Neuronal stem cell (in vitro differentiated cells): ENCODE results near the gene PATL1.
A peak's percentile ranks its signal among the peaks of the same experiment; 100 is the strongest.
"Not testable (repeated sequence)": the region's sequence is repeated elsewhere in the genome, so short reads cannot be mapped to it uniquely, and the experiment has no call there.

Experiments
- DNase-seq: peaks from one replicate; pipeline ENCODE4 v3.0.0-alpha.2; 2013; ENCODE audit warnings: low spot score
- H2AFZ ChIP-seq: one replicate; pipeline ENCODE4 v1.6.1; 2013; ENCODE audit warnings: mild to moderate bottlenecking, low read length, inconsistent platforms
- H2AK5ac ChIP-seq: 2 replicates; pipeline ENCODE4 v1.6.1; 2013; ENCODE audit warnings: low read depth, mild to moderate bottlenecking, inconsistent platforms, low read length, moderate library complexity, mixed read lengths
- H2BK120ac ChIP-seq: 2 replicates; pipeline ENCODE4 v1.6.1; 2013; ENCODE audit warnings: low read depth, mild to moderate bottlenecking, inconsistent platforms, low read length, moderate library complexity, mixed read lengths
- H2BK12ac ChIP-seq: one replicate; pipeline ENCODE4 v1.6.1; 2013; ENCODE audit warnings: low read length, inconsistent platforms
- H2BK15ac ChIP-seq: 2 replicates; pipeline ENCODE4 v1.6.1; 2013; ENCODE audit warnings: mild to moderate bottlenecking, low read length, inconsistent platforms, mixed read lengths
- H2BK5ac ChIP-seq: one replicate; pipeline ENCODE4 v1.6.1; 2013; ENCODE audit warnings: inconsistent platforms, mild to moderate bottlenecking, low read length, moderate library complexity
- H3K14ac ChIP-seq: one replicate; pipeline ENCODE4 v1.6.1; 2013; ENCODE audit warnings: low read length, inconsistent platforms
- H3K18ac ChIP-seq: 2 replicates; pipeline ENCODE4 v1.6.1; 2013; ENCODE audit warnings: low read length, inconsistent platforms
- H3K23ac ChIP-seq: 2 replicates; pipeline ENCODE4 v1.6.1; 2013; ENCODE audit warnings: low read depth, mild to moderate bottlenecking, mixed read lengths, low read length, inconsistent platforms; ENCODE audit not compliant: poor library complexity
- H3K27ac ChIP-seq: replicated peaks from 3 replicates; pipeline ENCODE4 v1.5.1; 2013; ENCODE audit warnings: low read length, inconsistent platforms
- H3K27me3 ChIP-seq, 3 experiments: 2 replicates each; pipeline ENCODE4 v1.6.1; 2013; ENCODE audit warnings: low read length in 3 of 3, mild to moderate bottlenecking in 2 of 3, inconsistent platforms in 1 of 3, low read depth in 1 of 3, mixed read lengths in 1 of 3, moderate library complexity in 1 of 3; ENCODE audit not compliant: control insufficient read depth in 3 of 3, insufficient read depth in 3 of 3
- H3K36me3 ChIP-seq, 2 donors: replicated peaks in 1 of 2; 2 replicates each; pipeline ENCODE4 v1.6.1; 2013; ENCODE audit warnings: low read length in 2 of 2; ENCODE audit not compliant: control insufficient read depth in 2 of 2, insufficient read depth in 2 of 2
- H3K4ac ChIP-seq: 2 replicates; pipeline ENCODE4 v1.6.1; 2013; ENCODE audit warnings: inconsistent platforms, mild to moderate bottlenecking, low read length, moderate library complexity
- H3K4me1 ChIP-seq, 2 donors: 1 replicate in 1 of 2; 2 replicates in 1 of 2; pipeline ENCODE4 v1.6.1; 2013; ENCODE audit warnings: low read length in 2 of 2, low read depth in 1 of 2; ENCODE audit not compliant: control insufficient read depth in 2 of 2, insufficient read depth in 1 of 2
- H3K4me2 ChIP-seq: one replicate; pipeline ENCODE4 v1.6.1; 2013; ENCODE audit warnings: mild to moderate bottlenecking, low read length, inconsistent platforms; ENCODE audit not compliant: insufficient read depth, poor library complexity, severe bottlenecking
- H3K4me3 ChIP-seq, 2 donors: 2 replicates each; pipeline ENCODE4 v1.5.1; 2013; ENCODE audit warnings: low read length in 2 of 2, mild to moderate bottlenecking in 2 of 2, inconsistent platforms in 1 of 2, moderate library complexity in 1 of 2
- H3K79me1 ChIP-seq: one replicate; pipeline ENCODE4 v1.6.1; 2013; ENCODE audit warnings: low read depth, mild to moderate bottlenecking, inconsistent platforms, low read length, moderate library complexity
- H3K9ac ChIP-seq: one replicate; pipeline ENCODE4 v1.6.1; 2013; ENCODE audit warnings: mild to moderate bottlenecking, low read depth, low read length, inconsistent platforms; ENCODE audit not compliant: poor library complexity
- H3K9me3 ChIP-seq, 2 donors: replicated peaks in 1 of 2; 2 replicates each; pipeline versions ENCODE3 to v1.6.1; 2013; ENCODE audit warnings: low read length in 2 of 2, mild to moderate bottlenecking in 2 of 2, inconsistent platforms in 1 of 2, low read depth in 1 of 2, mixed read lengths in 1 of 2, moderate library complexity in 1 of 2; ENCODE audit not compliant: control insufficient read depth in 2 of 2, insufficient read depth in 1 of 2
- H4K8ac ChIP-seq: one replicate; pipeline ENCODE4 v1.6.1; 2013; ENCODE audit warnings: low read depth, mild to moderate bottlenecking, inconsistent platforms, low read length, moderate library complexity
- H4K91ac ChIP-seq: one replicate; pipeline ENCODE4 v1.6.1; 2013; ENCODE audit warnings: low read length, low read depth, mild to moderate bottlenecking, inconsistent platforms; ENCODE audit not compliant: poor library complexity
- WGBS, 2 donors: extraction: QIAGEN DNeasy Blood & Tissue Kit; methylation state at CpG; one replicate each; pipeline ENCODE4 v1.1.7; 2013; ENCODE audit warnings: missing lambda C conversion rate in 2 of 2, mixed read lengths in 1 of 2; ENCODE audit not compliant: insufficient read length in 2 of 2, insufficient replicate concordance in 1 of 2; ENCODE audit errors: extremely low coverage in 2 of 2; 5-methylcytosine and 5-hydroxymethylcytosine counted together

Gene PATL1

GRCh38 chr11:59692915-59693314 lies 24.1 kb upstream of the PATL1 start:
- no peak overlapping the region for H3K23ac ChIP-seq

GRCh38 chr11:59691156-59691555 lies 22.3 kb upstream of the PATL1 start:
- no peaks in the 10 kb centered on the region for H3K79me1 ChIP-seq
- no peak overlapping the region for H4K8ac ChIP-seq
- H2BK120ac ChIP-seq, result no peak overlapping the region
- H3K23ac ChIP-seq, result no peak overlapping the region
- H3K4me3 ChIP-seq, result no peak overlapping the region
- no peak overlapping the region for H3K9ac ChIP-seq
- no peak overlapping the region for H3K18ac ChIP-seq
- H3K27ac ChIP-seq, result no peak overlapping the region
- no peak overlapping the region for H3K4ac ChIP-seq
- H2BK5ac ChIP-seq, result no peak overlapping the region
- H3K4me2 ChIP-seq, result no peak overlapping the region
- no peaks in the 10 kb centered on the region for H3K9me3 ChIP-seq
- no peak overlapping the region for H3K14ac ChIP-seq
- H3K36me3 ChIP-seq, result no peaks in the 10 kb centered on the region
- H2AK5ac ChIP-seq, result no peak overlapping the region
- H2BK12ac ChIP-seq, result no peak overlapping the region
- H3K4me1 ChIP-seq, result no peaks in the 10 kb centered on the region
- H3K27me3 ChIP-seq, result no peaks in the 10 kb centered on the region
- no peak overlapping the region for H2BK15ac ChIP-seq
- no peak overlapping the region for H4K91ac ChIP-seq
- no CpG with 5 or more reads among the region's 2 CpGs for WGBS, 2 donors
- no peak for DNase-seq
- H2AFZ ChIP-seq, result no peak overlapping the region

More at GRCh38 chr11:59692915-59693314, 24.1 kb upstream of the PATL1 start:
- no peak for DNase-seq
- no peak overlapping the region for H2AFZ ChIP-seq
- H4K91ac ChIP-seq, result no peak overlapping the region
- H2AK5ac ChIP-seq, result no peak overlapping the region
- H3K36me3 ChIP-seq, result no peaks in the 10 kb centered on the region
- no peak overlapping the region for H3K4me2 ChIP-seq
- H3K4ac ChIP-seq, result no peak overlapping the region
- H2BK120ac ChIP-seq, result no peak overlapping the region
- no peaks in the 10 kb centered on the region for H3K27me3 ChIP-seq
- H3K14ac ChIP-seq, result no peak overlapping the region
- H2BK5ac ChIP-seq, result no peak overlapping the region
- no peak overlapping the region for H3K4me3 ChIP-seq
- H3K79me1 ChIP-seq, result no peaks in the 10 kb centered on the region
- no peak overlapping the region for H3K9ac ChIP-seq
- no peak overlapping the region for H3K27ac ChIP-seq
- H3K18ac ChIP-seq, result no peak overlapping the region
- no peak overlapping the region for H2BK15ac ChIP-seq
- H3K9me3 ChIP-seq, result no peaks in the 10 kb centered on the region
- no peak overlapping the region for H2BK12ac ChIP-seq
- H4K8ac ChIP-seq, result no peak overlapping the region
- H3K4me1 ChIP-seq, result no peaks in the 10 kb centered on the region

GRCh38 chr11:59689015-59689414 lies 20.2 kb upstream of the PATL1 start:
- Histone ChIP-seq H4K8ac (no peak overlapping the region), H3K4ac (no peak overlapping the region), H4K91ac (no peak overlapping the region), H3K9ac (no peak overlapping the region), H3K27ac (no peak overlapping the region), H2AK5ac (no peak overlapping the region), H3K4me2 (no peak overlapping the region), H3K27me3 (no peaks in the 10 kb centered on the region), H3K14ac (no peak overlapping the region), H3K4me3 (no peak overlapping the region), H3K79me1 (no peaks in the 10 kb centered on the region), H3K9me3 (no peaks in the 10 kb centered on the region), H3K23ac (no peak overlapping the region), H2BK12ac (no peak overlapping the region), H3K4me1 (no peaks in the 10 kb centered on the region), H3K18ac (no peak overlapping the region), H2BK5ac (no peak overlapping the region), H2AFZ (no peak overlapping the region), H2BK120ac (no peak overlapping the region), H3K36me3 (no peaks in the 10 kb centered on the region), H2BK15ac (no peak overlapping the region)
- DNase-seq, result no peak
- WGBS, 2 donors, result no CpG with 5 or more reads among the region's 3 CpGs

GRCh38 chr11:59681260-59681725 lies 12.5 kb upstream of the PATL1 start:
- H3K36me3 ChIP-seq, H3K9ac ChIP-seq, H2BK5ac ChIP-seq, H2BK120ac ChIP-seq, H3K14ac ChIP-seq, H3K4me2 ChIP-seq, H2AK5ac ChIP-seq, H3K79me1 ChIP-seq, H3K18ac ChIP-seq, H4K8ac ChIP-seq, H2BK12ac ChIP-seq, H4K91ac ChIP-seq, H2BK15ac ChIP-seq, DNase-seq, H3K4ac ChIP-seq, H3K9me3 ChIP-seq, H3K27ac ChIP-seq, H3K4me3 ChIP-seq, H3K4me1 ChIP-seq, H3K23ac ChIP-seq: not testable (repeated sequence)
- H2AFZ ChIP-seq, result peak overlapping the region; percentile 39
- no CpG with 5 or more reads among the region's 7 CpGs for WGBS, 2 donors
- peaks cover 0 to 13% (median 0%) of the 10 kb centered on the region in 3 experiments for H3K27me3 ChIP-seq
